Neutrophil (primary cell): ENCODE data around the gene APOA1.

Experiments
- H3K27ac ChIP-seq: fragments of 200-600 bp; sonication (generic); 2 replicates; pipeline ENCODE4 v1.5.1; 2016; ENCODE audit warnings: mild to moderate bottlenecking, moderate library complexity
- H3K27me3 ChIP-seq: fragments of 200-600 bp; sonication (generic); 2 replicates; pipeline ENCODE4 v1.6.0; 2016; ENCODE audit warnings: mild to moderate bottlenecking
- H3K36me3 ChIP-seq: fragments of 200-600 bp; sonication (generic); 2 replicates; pipeline ENCODE4 v1.5.1; 2017
- H3K4me1 ChIP-seq, 2 experiments: fragments of 200-600 bp in 1 of 2; sonication (generic) in 1 of 2; 1 replicate in 1 of 2; 2 replicates in 1 of 2; pipeline versions ENCODE4 v1.5.1 to v1.6.1; 2013 to 2016; ENCODE audit warnings: low read depth in 1 of 2, low read length in 1 of 2, mild to moderate bottlenecking in 1 of 2, moderate library complexity in 1 of 2; ENCODE audit not compliant: control insufficient read depth in 1 of 2, insufficient read depth in 1 of 2
- H3K4me3 ChIP-seq, 2 experiments: fragments of 200-600 bp in 1 of 2; sonication (generic) in 1 of 2; 1 replicate in 1 of 2; 2 replicates in 1 of 2; pipeline ENCODE4 v1.5.1; 2013 to 2016; ENCODE audit warnings: low read depth in 1 of 2, low read length in 1 of 2, mild to moderate bottlenecking in 1 of 2, moderate library complexity in 1 of 2
- H3K9me3 ChIP-seq: fragments of 200-600 bp; sonication (generic); 2 replicates; pipeline ENCODE4 v1.5.1; 2016
- CTCF ChIP-seq: fragments of 200-600 bp; sonication (generic); IDR thresholded peaks from 2 replicates; pipeline ENCODE4 v1.5.1; 2016; ENCODE audit warnings: antibody characterized with exemption

APOA1 gene

GRCh38 chr11:116814502-116814901, 22.9 kb downstream of the APOA1 start:
- Histone ChIP-seq H3K4me3 (no peak overlapping the region), H3K27ac (no peak overlapping the region), H3K4me1 (no peaks in the 10 kb centered on the region), H3K36me3 (no peaks in the 10 kb centered on the region), H3K27me3 (no peaks in the 10 kb centered on the region), H3K9me3 (no peaks in the 10 kb centered on the region)
- no peak for TF ChIP-seq CTCF

- H3K9me3 ChIP-seq: no peaks in the 10 kb centered on the region
- H3K36me3 ChIP-seq: no peaks in the 10 kb centered on the region
- H3K27ac ChIP-seq: no peak overlapping the region
- H3K27me3 ChIP-seq: no peaks in the 10 kb centered on the region
- no peak for TF ChIP-seq CTCF
- no peaks in the 10 kb centered on the region for H3K4me1 ChIP-seq
- no peak overlapping the region for H3K4me3 ChIP-seq
Measured at GRCh38 chr11:116813781-116814471, 23.5 kb downstream of the APOA1 start.

- H3K36me3 ChIP-seq: no peaks in the 10 kb centered on the region
- H3K4me3 ChIP-seq: no peak overlapping the region
- TF ChIP-seq CTCF: no peak
- no peaks in the 10 kb centered on the region for H3K4me1 ChIP-seq
- H3K27ac ChIP-seq: no peak overlapping the region
- no peaks in the 10 kb centered on the region for H3K27me3 ChIP-seq
- H3K9me3 ChIP-seq: no peaks in the 10 kb centered on the region
Measured at GRCh38 chr11:116813170-116813569, 24.3 kb downstream of the APOA1 start.

GRCh38 chr11:116812109-116812508, 25.3 kb downstream of the APOA1 start:
- Histone ChIP-seq H3K27ac (no peak overlapping the region), H3K9me3 (no peaks in the 10 kb centered on the region), H3K4me1 (no peaks in the 10 kb centered on the region), H3K27me3 (no peaks in the 10 kb centered on the region), H3K36me3 (no peaks in the 10 kb centered on the region), H3K4me3 (no peak overlapping the region)
- TF ChIP-seq CTCF: no peak

- no peak overlapping the region for H3K4me3 ChIP-seq
- no peak for TF ChIP-seq CTCF
- H3K36me3 ChIP-seq: no peaks in the 10 kb centered on the region
Measured at GRCh38 chr11:116811194-116811593, 26.2 kb downstream of the APOA1 start.

More at GRCh38 chr11:116811194-116811593, 26.2 kb downstream of the APOA1 start:
- Histone ChIP-seq H3K27me3 (no peaks in the 10 kb centered on the region), H3K4me1 (no peaks in the 10 kb centered on the region), H3K27ac (no peak overlapping the region), H3K9me3 (no peaks in the 10 kb centered on the region)
